ENCODE results near the gene LCN12. TPM values are rescaled to one million over a fixed set of nuclear protein-coding genes. Genes with fewer than 3 reads are reported as not detected.

Gene LCN12
- total and polyA plus RNA-seq, 3 donors from 2014 or later: 11.5 to 27.8 (median 27.1) TPM

DNA sequence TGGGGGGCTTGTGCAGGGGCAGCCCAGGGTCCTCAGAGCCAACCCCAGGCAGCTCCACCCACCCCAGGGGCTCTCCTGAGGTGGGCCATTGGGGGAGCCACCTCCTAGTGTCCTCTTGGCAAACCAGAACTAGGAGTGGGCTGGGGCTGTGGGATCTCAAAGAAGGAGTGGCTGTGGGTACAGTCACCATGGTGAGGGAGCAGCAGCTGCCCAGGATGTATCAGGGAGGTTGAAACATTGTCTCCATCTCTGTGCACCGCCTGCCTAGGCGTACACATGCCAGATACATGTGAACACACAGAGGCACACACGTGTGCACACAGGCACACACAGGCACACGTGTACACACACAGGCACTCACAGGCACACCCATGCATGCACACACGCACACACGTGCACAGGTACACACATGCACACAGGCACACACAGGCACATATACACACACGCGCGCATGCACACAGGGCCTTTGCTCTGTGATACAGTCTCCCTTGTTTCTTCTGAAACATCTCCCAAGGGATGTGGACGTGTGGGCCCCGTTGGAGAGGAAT lies 10.7 kb downstream of the LCN12 start:
- peaks cover 64% of the 10 kb centered on the region for H3K4me1 ChIP-seq
- TF ChIP-seq POLR2A (IDR thresholded peaks at IDR 0.05): no peak
- TF ChIP-seq, protein P1, sequence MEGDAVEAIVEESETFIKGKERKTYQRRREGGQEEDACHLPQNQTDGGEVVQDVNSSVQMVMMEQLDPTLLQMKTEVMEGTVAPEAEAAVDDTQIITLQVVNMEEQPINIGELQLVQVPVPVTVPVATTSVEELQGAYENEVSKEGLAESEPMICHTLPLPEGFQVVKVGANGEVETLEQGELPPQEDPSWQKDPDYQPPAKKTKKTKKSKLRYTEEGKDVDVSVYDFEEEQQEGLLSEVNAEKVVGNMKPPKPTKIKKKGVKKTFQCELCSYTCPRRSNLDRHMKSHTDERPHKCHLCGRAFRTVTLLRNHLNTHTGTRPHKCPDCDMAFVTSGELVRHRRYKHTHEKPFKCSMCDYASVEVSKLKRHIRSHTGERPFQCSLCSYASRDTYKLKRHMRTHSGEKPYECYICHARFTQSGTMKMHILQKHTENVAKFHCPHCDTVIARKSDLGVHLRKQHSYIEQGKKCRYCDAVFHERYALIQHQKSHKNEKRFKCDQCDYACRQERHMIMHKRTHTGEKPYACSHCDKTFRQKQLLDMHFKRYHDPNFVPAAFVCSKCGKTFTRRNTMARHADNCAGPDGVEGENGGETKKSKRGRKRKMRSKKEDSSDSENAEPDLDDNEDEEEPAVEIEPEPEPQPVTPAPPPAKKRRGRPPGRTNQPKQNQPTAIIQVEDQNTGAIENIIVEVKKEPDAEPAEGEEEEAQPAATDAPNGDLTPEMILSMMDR (IDR thresholded peaks at IDR 0.05): no peak
- peak; percentile 85 for DNase-seq
- H3K27me3 ChIP-seq: no peaks in the 10 kb centered on the region
- no peaks in the 10 kb centered on the region for H3K9me3 ChIP-seq
- intact Hi-C loops (cut with DNase I; ENCODE audit: low total_unique reads): no loop called here
- H3K36me3 ChIP-seq (ENCODE audit: low read depth, missing control alignments): no peaks in the 10 kb centered on the region
- 64 to 77% methylated on average over 7 to 11 of the region's 11 CpGs for WGBS, 2 donors
- no peak overlapping the region for H3K4me3 ChIP-seq
- H3K27ac ChIP-seq: peak overlapping the region; percentile 81

DNA sequence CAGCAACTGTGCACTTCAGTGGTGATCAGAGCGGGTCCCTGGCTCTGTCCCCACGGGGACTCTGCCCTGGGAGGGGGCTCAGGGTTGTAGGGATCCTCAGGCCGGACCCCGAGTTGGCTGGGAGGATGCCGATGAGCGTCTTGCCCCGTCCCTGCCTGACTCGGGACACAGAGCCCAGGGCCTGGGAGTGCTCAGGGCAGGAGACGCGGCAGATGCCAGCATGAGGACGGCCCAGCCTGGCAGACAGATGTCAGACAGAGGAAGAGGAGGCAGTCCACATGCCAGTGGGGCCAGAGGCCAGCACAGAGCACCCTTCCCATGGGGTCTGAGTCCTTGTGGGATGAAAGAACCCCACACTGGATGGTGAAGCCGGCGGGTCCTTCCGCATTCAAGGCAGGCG lies 11.3 kb downstream of the LCN12 start:
- H3K4me1 ChIP-seq: peaks cover 68% of the 10 kb centered on the region
- peak overlapping the region; percentile 81 for H3K27ac ChIP-seq
- WGBS, 2 donors: 50 to 53% methylated on average over 7 to 15 of the region's 15 CpGs

DNA sequence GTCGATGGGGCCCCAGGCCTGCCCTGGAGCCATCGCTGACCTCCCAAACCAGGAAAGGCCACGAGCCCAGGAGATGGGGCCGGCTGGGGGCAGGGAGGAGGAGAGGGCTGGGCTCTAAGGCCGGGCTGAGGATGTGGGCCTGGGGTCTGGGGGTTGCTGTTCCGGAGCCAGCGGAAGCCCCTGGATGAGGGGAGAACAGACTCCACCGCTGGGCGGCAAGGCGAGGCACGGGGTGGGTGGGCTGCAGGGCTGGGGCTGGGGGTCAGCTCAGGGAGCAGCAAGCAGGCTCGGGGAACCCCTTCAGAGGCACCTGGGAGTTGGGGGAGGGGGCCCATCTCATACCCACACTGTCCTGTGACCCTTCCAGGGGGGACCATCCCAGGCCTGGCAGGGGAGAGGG lies 11.7 kb downstream of the LCN12 start:
- peak overlapping the region; percentile 81 for H3K27ac ChIP-seq

More for the DNA sequence above, 11.3 kb downstream of the LCN12 start:
- H3K9me3 ChIP-seq: no peaks in the 10 kb centered on the region
- intact Hi-C loops (cut with DNase I; ENCODE audit: low total_unique reads): no loop called here
- no peaks in the 10 kb centered on the region for H3K27me3 ChIP-seq
- DNase-seq: no peak
- no peak for TF ChIP-seq POLR2A (IDR thresholded peaks at IDR 0.05)
- TF ChIP-seq, protein P1 (IDR thresholded peaks at IDR 0.05): no peak
- H3K36me3 ChIP-seq (ENCODE audit: low read depth, missing control alignments): no peaks in the 10 kb centered on the region
- H3K4me3 ChIP-seq: no peak overlapping the region

DNA sequence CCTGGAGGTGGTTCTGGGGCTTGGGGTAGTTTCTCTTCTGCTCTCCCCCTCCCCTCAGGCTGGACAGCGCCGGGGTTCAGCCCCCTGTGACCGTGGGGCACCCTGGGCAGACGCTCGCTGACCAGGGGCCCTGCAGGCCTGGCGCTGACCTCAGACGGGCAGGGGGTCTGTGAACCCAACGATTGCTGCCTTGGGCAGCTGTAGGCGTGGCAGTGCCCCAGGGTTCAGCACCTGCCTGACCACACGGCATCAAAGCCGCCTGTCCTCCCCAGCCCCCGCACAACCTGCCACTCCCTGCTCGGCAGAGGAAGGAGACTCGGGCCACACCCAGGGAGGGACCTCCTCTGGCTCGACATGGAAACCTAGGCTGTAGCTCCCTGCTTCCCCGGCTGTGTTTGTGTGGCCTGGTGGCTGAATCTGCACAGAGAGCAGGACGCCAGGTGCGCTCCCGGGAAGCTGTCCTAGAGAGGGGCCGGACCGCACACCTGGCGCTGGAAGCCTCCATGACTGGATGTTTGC lies 12.2 kb downstream of the LCN12 start:
- 64 to 70% methylated on average over 5 to 22 of the region's 22 CpGs for WGBS, 2 donors

More for the DNA sequence above, 11.7 kb downstream of the LCN12 start:
- TF ChIP-seq, protein P1 (IDR thresholded peaks at IDR 0.05): no peak
- no peak for TF ChIP-seq POLR2A (IDR thresholded peaks at IDR 0.05)
- no peak for DNase-seq
- no peak overlapping the region for H3K4me3 ChIP-seq
- peaks cover 72% of the 10 kb centered on the region for H3K4me1 ChIP-seq
- 80 to 82% methylated on average over 2 to 12 of the region's 12 CpGs for WGBS, 2 donors
- intact Hi-C loops (cut with DNase I; ENCODE audit: low total_unique reads): no loop called here
- no peaks in the 10 kb centered on the region for H3K27me3 ChIP-seq
- no peaks in the 10 kb centered on the region for H3K9me3 ChIP-seq
- H3K36me3 ChIP-seq (ENCODE audit: low read depth, missing control alignments): no peaks in the 10 kb centered on the region

More for the DNA sequence above, 12.2 kb downstream of the LCN12 start:
- H3K4me3 ChIP-seq: no peak overlapping the region
- no peaks in the 10 kb centered on the region for H3K36me3 ChIP-seq (ENCODE audit: low read depth, missing control alignments)
- peaks cover 72% of the 10 kb centered on the region for H3K4me1 ChIP-seq
- no peaks in the 10 kb centered on the region for H3K9me3 ChIP-seq
- H3K27me3 ChIP-seq: no peaks in the 10 kb centered on the region
- peak overlapping the region; percentile 81 for H3K27ac ChIP-seq
- intact Hi-C loops (cut with DNase I; ENCODE audit: low total_unique reads): no loop called here
- DNase-seq: no peak
- TF ChIP-seq, protein P1 (IDR thresholded peaks at IDR 0.05): no peak
- TF ChIP-seq POLR2A (IDR thresholded peaks at IDR 0.05): no peak
